GM12891 (cell line): ENCODE results near the gene C6orf136.

ENCODE experiments used
- PAX5 ChIP-seq: IDR thresholded peaks from 2 replicates; pipeline ENCODE4 v1.6.1; 2011; ENCODE audit warnings: low read length, moderate library complexity, mild to moderate bottlenecking; ENCODE audit not compliant: insufficient read depth, severe bottlenecking
- POLR2A ChIP-seq: IDR thresholded peaks from 2 replicates; pipeline ENCODE4 v1.6.1; 2011; ENCODE audit warnings: low read depth, low read length, control low read depth
- POLR2AphosphoS5 ChIP-seq: IDR thresholded peaks from 2 replicates; pipeline ENCODE4 v1.6.1; 2011; ENCODE audit warnings: low read depth, low read length, control low read depth
- POU2F2 ChIP-seq: IDR thresholded peaks from 2 replicates; pipeline ENCODE4 v1.6.1; 2011; ENCODE audit warnings: low read depth, mild to moderate bottlenecking, control low read depth, low read length, moderate library complexity
- SPI1 ChIP-seq: IDR thresholded peaks from 2 replicates; pipeline ENCODE4 v1.6.1; 2011; ENCODE audit warnings: low read depth, low read length, control low read depth
- TAF1 ChIP-seq: IDR thresholded peaks from 2 replicates; pipeline ENCODE4 v1.6.1; 2011; ENCODE audit warnings: low read depth, low read length, control low read depth

- TF ChIP-seq POLR2AphosphoS5, result no peak
- no peak for TF ChIP-seq POLR2A
- no peak for TF ChIP-seq TAF1
- no peak for TF ChIP-seq SPI1
- TF ChIP-seq POU2F2, result no peak
- TF ChIP-seq PAX5, result no peak
Observed at GRCh38 chr6:30611856-30612194, 35.1 kb upstream of the C6orf136 start.
